Activated naive CD4-positive, alpha-beta T cell treated with anti-CD3 and anti-CD28 coated beads, Interleukin-2, amount 50 U/mL, for 72 hours (primary cell): ENCODE data around the gene NOL11. TPM values are rescaled to one million over a fixed set of nuclear protein-coding genes. Genes with fewer than 3 reads are reported as not detected.
"Not testable (repeated sequence)": the region's sequence is repeated elsewhere in the genome, so short reads cannot be mapped to it uniquely, and the experiment has no call there.

ENCODE experiments used
- ATAC-seq, 2 donors: fragments of 150-1000 bp; cut with Tn5 transposase; 2 replicates each; pipeline ENCODE4 v1.10.0; 2021; ENCODE audit warnings: mild to moderate bottlenecking in 2 of 2, moderate library complexity in 2 of 2
- DNase-seq, 2 donors: peaks; one replicate each; pipeline ENCODE4 v3.0.0; 2021 to 2022; ENCODE audit warnings: low spot score in 2 of 2
- H3K27ac Mint-ChIP-seq, 2 donors: one replicate each; pipeline ENCODE4 v1.8.0; 2022; ENCODE audit warnings: mild to moderate bottlenecking in 2 of 2, mixed read lengths in 2 of 2
- H3K36me3 Mint-ChIP-seq, 2 donors: one replicate each; pipeline ENCODE4 v1.8.0; 2022; ENCODE audit warnings: mixed read lengths in 2 of 2
- H3K9me3 Mint-ChIP-seq, 2 donors: one replicate each; pipeline ENCODE4 v1.8.0; 2022; ENCODE audit warnings: mixed read lengths in 2 of 2
- total RNA-seq, 2 donors: library from RNA; stranded (reverse); gene quantifications; one replicate each; pipeline ENCODE4 v1.2.3, GENCODE V29; 2022

NOL11 gene
- total RNA-seq, 2 donors from 2014 or later: 66.0 to 67.7 TPM

GRCh38 chr17:67696853-67697498 is 20.8 kb upstream of the NOL11 start:
- H3K9me3 Mint-ChIP-seq: no peaks in the 10 kb centered on the region
- DNase-seq (no peak), ATAC-seq (no peak)
- no peaks in the 10 kb centered on the region for H3K36me3 Mint-ChIP-seq
- H3K27ac Mint-ChIP-seq: peak overlapping the region in 1 of 2 donors; percentile 16

- Mint-ChIP-seq H3K9me3 (no peaks in the 10 kb centered on the region), H3K36me3 (no peaks in the 10 kb centered on the region), H3K27ac (peak overlapping the region in 1 of 2 donors; percentile 4)
- DNase-seq (no peak), ATAC-seq (no peak)
These were observed 17.6 kb upstream of the NOL11 start for GRCh38 chr17:67700037-67700724.

DNA sequence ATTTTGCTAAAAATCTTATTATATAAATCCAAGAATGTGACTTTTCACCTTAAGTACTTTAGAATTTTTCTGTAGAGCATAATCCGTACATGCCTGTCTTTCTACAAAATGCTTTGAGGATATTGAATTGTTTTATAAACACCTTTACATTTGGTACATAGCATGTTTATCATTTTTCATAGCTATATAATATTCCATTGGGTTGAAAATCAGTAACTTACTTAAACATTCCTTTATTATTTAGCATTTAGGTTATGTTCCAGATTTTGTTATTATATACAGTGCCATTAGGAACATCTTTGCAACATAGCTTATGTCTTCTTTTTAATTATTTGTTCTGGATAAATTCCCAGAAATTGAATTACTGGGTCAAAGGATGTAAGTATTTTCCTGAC is 17.0 kb upstream of the NOL11 start:
- H3K9me3 Mint-ChIP-seq: no peaks in the 10 kb centered on the region
- no peak overlapping the region for H3K27ac Mint-ChIP-seq
- ATAC-seq: no peak

DNA sequence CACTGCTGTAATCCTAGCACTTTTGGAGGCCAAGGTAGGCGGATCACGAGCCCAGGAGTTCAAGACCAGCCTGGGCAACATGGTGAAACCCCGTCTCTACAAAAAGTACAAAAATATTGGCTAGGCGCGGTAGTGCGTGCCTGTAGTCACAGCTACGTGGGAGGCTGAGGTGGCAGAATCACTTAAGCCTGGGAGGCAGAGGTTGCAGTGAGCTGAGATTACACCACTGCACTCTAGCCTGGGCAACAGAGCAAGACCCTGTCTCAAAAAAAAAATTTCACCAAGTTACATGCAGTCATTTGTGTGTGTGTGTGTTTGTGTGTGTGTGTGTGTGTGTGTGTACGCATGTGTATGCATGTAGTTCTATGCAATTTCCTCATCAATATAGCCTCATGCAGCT is 14.9 kb upstream of the NOL11 start:
- not testable (repeated sequence) for H3K36me3 Mint-ChIP-seq, ATAC-seq, H3K9me3 Mint-ChIP-seq, DNase-seq, H3K27ac Mint-ChIP-seq

More for the DNA sequence above, 17.0 kb upstream of the NOL11 start:
- no peak for DNase-seq
- H3K36me3 Mint-ChIP-seq: no peaks in the 10 kb centered on the region

DNA sequence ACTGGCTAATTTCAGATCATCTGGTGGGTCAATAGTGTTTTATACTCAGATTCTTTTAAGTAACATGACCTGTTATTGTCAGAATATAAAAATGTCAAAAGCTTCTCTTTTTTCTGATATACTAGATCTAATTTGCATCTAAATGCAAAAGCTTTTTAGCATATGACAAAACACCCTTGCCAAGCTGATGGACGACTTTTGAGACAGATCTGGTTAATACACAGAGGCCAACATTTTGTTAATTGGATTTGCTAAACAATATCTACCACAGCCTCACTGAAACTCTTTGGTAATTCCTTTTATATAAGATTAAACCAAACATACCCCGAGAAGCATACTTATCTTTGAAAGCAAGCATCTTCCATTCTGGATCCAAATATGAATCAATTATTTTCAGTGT is 10.3 kb upstream of the NOL11 start:
- DNase-seq (no peak), ATAC-seq (no peak)
- Mint-ChIP-seq H3K36me3 (no peaks in the 10 kb centered on the region), H3K9me3 (no peaks in the 10 kb centered on the region), H3K27ac (no peak overlapping the region)

DNA sequence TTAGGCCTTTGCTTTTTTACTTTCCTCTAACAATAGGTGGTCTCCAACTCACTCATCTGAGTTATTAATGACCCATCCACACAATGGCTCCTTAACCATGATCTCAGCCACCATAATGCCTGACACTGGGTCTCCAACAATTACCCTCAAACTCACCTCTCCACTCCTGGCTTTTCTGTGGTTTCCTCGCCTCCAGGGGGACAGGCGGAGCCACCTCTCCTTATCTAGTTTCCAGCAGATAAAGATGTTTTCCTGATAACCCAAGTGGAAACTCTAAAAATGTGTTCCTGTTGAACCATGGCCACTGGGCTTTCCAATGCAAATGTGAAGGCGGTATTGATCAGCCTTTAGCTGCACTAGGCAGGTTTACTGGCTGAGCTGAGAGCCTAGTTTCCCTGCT is 9.4 kb upstream of the NOL11 start:
- Mint-ChIP-seq H3K36me3 (no peaks in the 10 kb centered on the region), H3K27ac (no peak overlapping the region), H3K9me3 (no peaks in the 10 kb centered on the region)
- no peak for DNase-seq
- no peak for ATAC-seq

GRCh38 chr17:67711916-67712315 is 5.8 kb upstream of the NOL11 start:
- ATAC-seq (no peak), DNase-seq (no peak)
- H3K27ac Mint-ChIP-seq: no peak overlapping the region
- H3K9me3 Mint-ChIP-seq: no peaks in the 10 kb centered on the region
- H3K36me3 Mint-ChIP-seq: no peaks in the 10 kb centered on the region

DNA sequence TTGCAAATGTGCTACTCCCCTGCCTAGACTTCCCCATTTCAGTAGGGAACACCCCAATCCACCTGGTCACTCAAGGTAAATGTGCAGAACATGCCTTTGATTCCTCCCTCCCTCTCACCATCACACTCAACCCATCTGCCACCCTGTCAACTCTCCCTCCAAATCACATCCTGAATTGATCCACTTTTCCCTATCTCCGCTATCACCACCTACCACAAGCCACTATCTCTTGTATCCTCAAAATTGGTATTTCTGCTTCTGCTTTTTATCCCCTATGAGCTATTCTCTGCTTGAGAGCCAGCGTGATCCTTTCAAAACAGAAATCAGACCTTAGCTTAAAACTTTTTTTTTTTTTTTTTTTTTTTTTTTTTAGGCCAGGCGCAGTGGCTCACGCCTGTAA is 5.4 kb upstream of the NOL11 start:
- no peaks in the 10 kb centered on the region for H3K9me3 Mint-ChIP-seq
- no peak overlapping the region for H3K27ac Mint-ChIP-seq
- DNase-seq (no peak), ATAC-seq (no peak)
- H3K36me3 Mint-ChIP-seq: peaks cover 0 to 3% of the 10 kb centered on the region in 2 donors

- H3K27ac Mint-ChIP-seq: no peak overlapping the region
- no peak for DNase-seq
- peaks cover 7 to 10% of the 10 kb centered on the region in 2 donors for H3K36me3 Mint-ChIP-seq
- no peaks in the 10 kb centered on the region for H3K9me3 Mint-ChIP-seq
- no peak for ATAC-seq
These were observed 4.6 kb upstream of the NOL11 start for GRCh38 chr17:67713169-67713568.

- Mint-ChIP-seq H3K36me3 (peaks cover 12% of the 10 kb centered on the region in 2 donors), H3K27ac (peak overlapping the region in 1 of 2 donors; percentile 99), H3K9me3 (no peaks in the 10 kb centered on the region)
- no peak for ATAC-seq
- no peak for DNase-seq
These were observed 1.3 kb upstream of the NOL11 start for GRCh38 chr17:67716405-67716798.

GRCh38 chr17:67717192-67717623 is 528 bp upstream of the NOL11 start:
- no peaks in the 10 kb centered on the region for H3K9me3 Mint-ChIP-seq
- H3K27ac Mint-ChIP-seq: peak overlapping the region; percentile 99
- ATAC-seq (no peak), DNase-seq (no peak)
- H3K36me3 Mint-ChIP-seq: peaks cover 16 to 20% of the 10 kb centered on the region in 2 donors

DNA sequence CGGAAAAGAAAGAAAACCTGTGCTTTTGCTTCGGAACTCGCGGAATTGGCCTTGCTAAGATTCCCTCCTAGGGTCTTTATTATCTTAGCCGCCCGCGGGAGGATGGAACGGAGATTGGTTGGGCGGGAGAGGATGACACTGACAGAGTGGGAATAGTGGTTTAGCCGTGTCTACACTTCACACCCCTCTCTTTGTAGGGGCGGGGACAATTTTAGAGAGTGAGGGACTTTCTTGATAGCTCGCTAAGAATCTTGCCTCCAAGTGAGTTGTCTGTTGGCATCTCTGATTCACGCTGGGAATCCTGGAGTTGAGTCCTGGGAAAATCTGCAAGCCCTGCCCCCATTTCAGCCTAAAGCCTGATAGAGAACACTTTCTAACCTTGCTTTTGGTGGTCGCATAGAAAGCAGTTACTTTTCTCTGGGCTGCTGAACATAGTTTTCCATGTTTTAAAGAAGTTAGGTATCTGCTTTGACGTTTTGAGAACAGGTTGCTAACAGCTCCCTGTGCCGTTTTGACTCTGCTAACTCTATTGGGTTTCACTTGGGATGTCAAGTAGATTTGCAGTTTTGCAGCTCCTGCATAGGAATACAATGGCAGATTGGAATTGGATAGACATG is 697 bp downstream of the NOL11 start:
- H3K27ac Mint-ChIP-seq: peak overlapping the region; percentile 99
- DNase-seq (peak; percentile 47 to 61), ATAC-seq (peak; percentile 23 to 46)
- H3K36me3 Mint-ChIP-seq: peaks cover 16 to 23% of the 10 kb centered on the region in 2 donors
- H3K9me3 Mint-ChIP-seq: no peaks in the 10 kb centered on the region

DNA sequence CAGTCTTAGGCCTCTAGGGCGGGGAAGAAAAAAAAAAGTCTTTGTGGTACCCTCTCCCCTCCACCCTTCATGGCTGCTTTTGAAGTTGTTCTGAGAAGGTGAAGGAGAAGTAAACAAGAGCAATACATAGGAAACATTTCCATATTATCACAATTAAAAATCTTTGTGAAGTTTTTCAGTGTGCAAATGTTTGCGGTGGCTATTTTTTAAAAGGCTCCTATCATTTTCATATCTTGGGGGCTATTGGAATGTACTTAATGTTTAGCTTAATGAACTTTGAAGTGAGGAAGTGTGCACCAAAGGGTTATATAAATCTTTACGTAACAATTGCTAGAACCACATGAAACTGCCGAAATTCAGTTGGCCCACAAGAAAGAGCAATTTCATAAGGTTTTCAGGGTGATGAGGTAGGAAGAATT is 7.6 kb downstream of the NOL11 start:
- Mint-ChIP-seq H3K27ac (peak overlapping the region; percentile 59 to 97), H3K9me3 (no peaks in the 10 kb centered on the region), H3K36me3 (peaks cover 5 to 44% of the 10 kb centered on the region in 2 donors)
- ATAC-seq (no peak), DNase-seq (no peak)

GRCh38 chr17:67725807-67726206 is 8.1 kb downstream of the NOL11 start:
- Mint-ChIP-seq H3K36me3 (peaks cover 5 to 48% of the 10 kb centered on the region in 2 donors), H3K27ac (peak overlapping the region; percentile 59 to 97), H3K9me3 (no peaks in the 10 kb centered on the region)
- ATAC-seq: no peak
- no peak for DNase-seq

DNA sequence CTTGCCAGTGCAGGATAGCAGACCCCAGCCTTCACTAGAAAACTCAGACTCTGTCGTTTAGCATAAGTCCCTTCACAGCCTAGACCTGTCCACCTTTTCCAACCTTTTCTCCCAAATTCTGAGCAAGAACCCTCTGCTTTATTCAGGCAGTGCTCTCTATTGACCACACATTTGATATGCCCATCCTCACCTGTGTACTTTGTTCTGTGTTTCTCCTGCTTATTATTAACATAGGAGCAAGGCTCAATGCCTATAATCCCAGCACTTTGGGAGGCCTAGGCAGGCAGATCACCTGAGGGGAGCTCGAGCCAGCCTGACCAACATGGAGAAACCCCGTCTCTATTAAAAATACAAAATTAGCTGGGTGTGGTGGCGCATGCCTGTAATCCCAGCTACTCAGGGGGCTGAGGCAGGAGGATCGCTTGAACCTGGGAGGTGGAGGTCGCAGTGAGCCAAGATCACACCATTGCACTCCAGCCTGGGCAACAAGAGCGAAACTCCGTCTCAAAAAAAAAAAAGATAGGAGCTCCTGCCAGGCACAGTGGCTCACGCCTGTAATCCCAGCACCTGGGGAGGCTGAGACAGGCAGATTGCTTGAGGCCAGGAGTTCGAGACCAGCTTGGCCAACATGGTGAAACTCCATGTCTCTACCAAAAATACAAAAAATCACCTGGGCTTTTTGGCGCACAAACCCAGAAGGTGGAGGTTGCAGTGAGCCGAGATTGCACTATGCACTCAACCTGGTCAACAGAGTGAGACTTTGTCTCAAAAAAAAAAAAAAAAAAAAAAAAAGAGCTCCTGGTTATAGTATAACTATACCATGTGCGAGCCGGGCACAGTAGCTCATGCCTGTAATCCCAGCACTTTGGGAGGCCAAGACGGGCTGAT is 9.7 kb downstream of the NOL11 start:
- not testable (repeated sequence) for DNase-seq, H3K9me3 Mint-ChIP-seq, ATAC-seq, H3K27ac Mint-ChIP-seq
- H3K36me3 Mint-ChIP-seq: peaks cover 7 to 48% of the 10 kb centered on the region in 2 donors

DNA sequence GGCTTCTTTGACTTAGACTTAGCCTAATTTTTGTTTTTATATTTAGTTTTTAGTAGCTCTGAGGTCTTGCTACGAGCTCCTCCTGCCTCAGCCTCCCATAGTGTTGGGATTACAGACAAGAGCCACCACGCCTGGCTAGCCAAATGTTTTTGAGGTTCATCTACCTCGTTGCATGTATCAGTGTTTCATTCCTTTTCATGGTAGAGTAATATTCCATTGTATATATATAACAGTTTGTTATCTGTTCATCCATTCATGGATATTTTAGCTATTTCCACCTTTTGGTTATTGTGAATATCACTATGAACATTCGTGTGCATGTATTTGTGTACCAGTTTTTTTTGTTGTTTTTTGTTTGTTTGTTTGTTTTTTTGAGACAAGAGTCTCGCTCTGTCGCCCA is 12.2 kb downstream of the NOL11 start:
- ATAC-seq (no peak), DNase-seq (no peak)
- no peak overlapping the region for H3K27ac Mint-ChIP-seq
- H3K36me3 Mint-ChIP-seq: peaks cover 12 to 61% of the 10 kb centered on the region in 2 donors
- H3K9me3 Mint-ChIP-seq: peaks cover 0 to 4% of the 10 kb centered on the region in 2 donors

DNA sequence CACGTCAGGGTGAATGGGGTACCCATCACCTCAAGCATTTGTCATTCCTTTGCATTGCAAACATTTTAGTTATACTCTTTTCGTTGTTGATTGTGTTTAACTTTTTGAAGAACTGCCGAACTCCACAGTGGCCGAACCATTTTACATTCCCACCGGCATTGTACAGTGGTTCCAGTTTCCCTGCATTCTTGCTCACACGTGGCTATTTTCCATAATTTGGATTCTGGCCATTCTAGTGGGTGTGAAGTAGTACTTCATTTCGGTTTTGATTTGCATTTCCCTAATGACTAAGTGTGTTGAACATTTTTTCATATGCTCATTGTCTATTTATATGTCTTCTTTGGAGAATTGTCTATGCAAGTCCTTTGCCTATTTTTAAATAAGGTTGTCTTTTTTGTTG is 13.0 kb downstream of the NOL11 start:
- no peak for DNase-seq
- peaks cover 12 to 53% of the 10 kb centered on the region in 2 donors for H3K36me3 Mint-ChIP-seq
- no peak overlapping the region for H3K27ac Mint-ChIP-seq
- no peak for ATAC-seq
- H3K9me3 Mint-ChIP-seq: peaks cover 0 to 4% of the 10 kb centered on the region in 2 donors
